GM19193 (cell line): ENCODE measurements around the gene KLHL2.

Experiments
- POLR2A ChIP-seq: IDR thresholded peaks from 4 replicates; pipeline ENCODE4 v1.6.1; 2011; ENCODE audit not compliant: insufficient read depth, insufficient read length; ENCODE audit errors: extremely low read depth

KLHL2 gene

DNA sequence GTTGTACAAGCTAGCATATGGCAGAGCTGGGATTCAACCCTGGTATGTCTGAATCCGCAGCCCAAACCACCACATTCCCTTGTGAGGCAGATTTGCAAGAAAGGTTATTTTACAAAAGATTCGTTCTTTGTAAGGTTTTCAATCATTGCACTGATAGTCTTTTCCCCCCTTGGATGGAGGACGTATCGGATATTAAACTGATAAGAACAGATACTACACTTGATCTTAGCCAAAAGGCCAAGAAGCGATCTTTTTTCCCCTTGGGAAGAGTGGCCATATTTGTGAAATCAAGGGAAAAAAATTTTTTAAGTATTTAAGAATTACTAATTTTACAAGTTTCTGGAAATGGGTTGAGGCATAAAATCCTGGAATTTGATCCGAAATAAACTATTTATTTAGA, 85.7 kb downstream of the KLHL2 start:
- no peak for TF ChIP-seq POLR2A

DNA sequence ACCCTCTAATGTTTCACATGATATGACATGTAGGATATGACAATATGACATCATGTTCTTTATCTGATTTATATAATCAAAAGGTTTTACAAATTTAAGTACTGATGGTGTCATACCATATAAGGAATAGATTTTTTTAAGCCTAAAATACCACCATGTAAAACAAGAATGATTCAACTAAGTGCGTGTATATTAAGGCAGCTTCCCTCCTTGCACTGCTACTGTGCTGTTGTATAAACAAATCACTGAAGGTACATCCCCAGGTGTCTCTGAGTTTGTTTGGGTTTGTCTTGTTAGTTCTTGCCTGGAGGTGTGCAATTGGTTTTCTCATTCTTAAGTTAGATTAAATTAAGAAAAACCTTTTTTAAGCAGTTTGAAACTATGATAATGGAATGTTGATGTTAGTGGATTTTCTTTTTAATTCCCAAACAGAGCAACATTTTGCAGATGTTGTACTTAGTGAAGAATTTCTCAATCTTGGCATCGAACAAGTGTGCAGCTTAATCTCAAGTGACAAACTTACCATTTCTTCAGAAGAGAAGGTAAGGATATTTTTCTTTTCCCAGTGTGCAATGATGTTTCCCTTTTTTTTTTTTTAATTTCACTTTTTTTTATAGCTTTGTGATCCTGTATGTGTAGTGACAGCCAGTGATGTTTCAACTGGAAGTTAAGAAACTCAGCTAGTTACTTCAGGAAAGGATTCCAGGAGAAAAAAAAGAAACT, 86.7 kb downstream of the KLHL2 start:
- no peak for TF ChIP-seq POLR2A

DNA sequence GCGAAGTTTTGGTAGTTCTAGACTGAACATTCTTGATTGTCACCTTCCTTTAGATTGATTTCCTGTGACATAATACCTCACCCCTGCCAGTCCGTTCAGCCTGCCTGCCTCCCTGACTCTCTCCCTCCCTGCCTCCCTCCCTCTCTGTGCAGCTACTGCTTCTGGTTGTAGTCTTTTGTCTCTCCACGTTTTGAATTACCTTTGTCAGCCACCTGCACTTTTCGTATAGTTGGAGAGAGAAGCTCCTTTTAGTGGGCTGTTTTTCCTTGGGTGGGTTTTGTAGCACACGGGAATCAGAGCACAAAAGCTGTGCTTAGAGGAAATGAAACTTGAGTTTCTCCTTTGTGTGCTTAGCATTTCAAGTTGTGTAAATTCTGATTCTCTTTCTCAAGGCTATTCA, 87.5 kb downstream of the KLHL2 start:
- no peak for TF ChIP-seq POLR2A

DNA sequence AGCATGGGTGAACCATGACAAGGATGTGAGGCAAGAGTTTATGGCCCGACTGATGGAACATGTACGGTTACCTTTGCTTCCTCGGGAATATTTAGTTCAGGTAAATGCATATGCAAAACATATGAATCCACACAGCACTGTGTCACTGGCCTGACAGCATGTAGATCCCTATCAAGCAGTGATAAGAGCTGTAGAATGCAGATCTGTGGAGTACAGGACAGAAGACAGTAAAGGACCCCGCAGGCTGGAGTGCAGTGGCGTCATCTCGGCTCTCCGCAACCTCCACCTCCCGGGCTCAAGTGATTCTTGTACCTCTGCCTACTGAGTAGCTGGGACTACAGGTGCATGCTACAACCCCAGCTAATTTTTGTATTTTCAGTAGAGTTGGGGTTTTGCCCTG, 90.3 kb downstream of the KLHL2 start:
- no peak for TF ChIP-seq POLR2A

DNA sequence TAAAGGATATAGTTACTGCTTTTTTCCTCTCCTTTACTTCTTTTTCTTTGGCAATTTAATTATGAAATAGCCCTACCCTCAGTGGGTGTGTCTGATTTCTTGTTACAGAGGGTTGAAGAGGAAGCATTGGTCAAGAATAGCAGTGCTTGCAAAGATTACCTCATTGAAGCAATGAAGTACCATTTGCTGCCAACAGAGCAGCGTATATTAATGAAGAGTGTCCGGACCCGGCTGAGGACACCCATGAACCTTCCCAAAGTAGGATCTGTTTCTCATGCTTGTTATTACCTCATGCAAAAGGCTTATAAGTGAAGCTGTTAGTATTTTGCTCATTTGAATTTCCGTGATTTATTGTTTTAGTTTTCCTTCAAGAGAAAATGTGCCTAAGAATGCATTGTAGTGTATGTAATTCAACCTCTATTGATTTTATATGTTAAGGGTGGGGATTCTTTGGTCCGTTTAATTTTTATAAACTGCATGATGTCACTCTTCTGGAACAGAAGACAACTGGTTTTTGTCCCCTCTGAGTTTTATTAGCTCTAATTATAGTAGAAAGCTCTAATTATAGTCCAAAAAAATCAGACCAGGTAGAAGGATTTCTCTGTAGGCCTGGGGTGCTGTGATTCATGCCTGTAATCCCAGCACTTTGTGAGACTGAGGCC, 92.2 kb downstream of the KLHL2 start:
- TF ChIP-seq POLR2A = no peak

DNA sequence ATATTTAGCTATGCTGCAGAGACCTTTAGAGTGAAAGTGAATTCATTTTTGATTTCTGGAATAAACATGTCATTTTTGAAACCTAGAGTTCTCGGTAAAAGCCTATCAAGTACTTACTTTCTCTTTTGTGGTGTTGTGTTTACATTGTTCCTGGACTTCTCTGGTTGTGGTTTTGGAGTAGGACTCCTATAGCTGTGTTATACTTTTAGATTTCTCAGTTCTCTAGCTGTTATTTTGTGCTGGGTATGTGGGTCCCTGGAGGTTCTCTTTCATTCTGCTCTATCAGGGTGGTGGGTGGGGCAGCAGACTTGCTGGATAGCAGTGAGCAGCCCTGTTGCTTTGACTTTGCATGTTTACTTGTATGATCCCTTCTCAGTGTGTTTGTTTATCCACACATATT, 94.5 kb downstream of the KLHL2 start:
- no peak for TF ChIP-seq POLR2A

DNA sequence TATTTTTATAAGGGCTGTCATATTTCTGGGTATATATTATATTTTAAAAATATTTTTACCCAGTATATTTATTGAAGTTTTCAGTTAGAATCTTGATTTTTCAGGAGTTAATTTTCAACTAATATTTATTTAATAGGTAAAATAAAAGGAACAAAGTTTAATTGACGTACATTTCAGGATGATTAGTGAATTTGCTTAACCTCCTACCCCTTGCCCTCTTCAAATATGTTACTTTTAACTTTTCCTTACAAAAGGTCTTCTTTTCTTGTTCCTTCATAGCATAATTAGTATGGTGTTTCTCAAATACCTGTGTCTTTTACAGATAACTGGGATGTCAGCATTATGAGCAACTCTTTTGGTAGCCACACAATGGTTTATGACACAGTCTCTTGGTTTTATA, 95.3 kb downstream of the KLHL2 start:
- TF ChIP-seq POLR2A = no peak

DNA sequence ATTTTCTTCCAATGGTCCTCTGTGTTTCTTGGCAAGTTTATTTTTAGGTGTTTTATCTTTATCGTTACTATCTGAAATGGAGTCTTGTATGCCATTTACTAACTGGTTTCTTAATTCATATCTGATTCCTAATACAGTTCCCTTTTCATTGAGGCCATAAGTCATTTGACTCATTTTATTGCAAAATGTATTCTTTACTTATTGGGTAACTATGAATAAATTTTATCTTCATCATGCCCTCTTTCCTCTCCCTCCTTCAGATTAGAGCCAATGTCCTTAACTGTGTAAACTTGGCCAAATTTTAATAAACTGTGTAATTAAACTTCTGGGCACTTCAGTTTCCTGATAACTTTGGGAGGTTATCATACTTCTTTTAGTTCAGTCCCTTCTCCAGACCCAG, 100.8 kb downstream of the KLHL2 start:
- no peak for TF ChIP-seq POLR2A

DNA sequence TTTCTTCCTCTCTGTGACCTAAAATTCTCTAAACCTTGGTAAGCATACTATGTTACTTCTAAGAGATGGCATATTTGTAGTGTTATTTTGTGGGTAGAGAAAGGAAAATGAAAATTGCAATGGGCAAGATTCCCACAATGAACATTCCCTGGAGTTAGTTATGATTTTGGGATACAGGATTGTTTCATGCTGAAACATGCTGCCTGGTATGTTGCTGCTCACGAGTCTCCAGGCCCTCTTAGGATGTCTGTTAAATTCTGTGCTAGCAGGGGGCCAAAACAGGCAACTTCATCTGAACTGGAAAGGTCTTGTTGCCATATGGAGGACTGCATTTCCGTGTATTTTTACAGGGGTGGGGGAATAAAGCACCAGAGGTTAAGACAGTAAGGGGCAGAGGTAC, 101.2 kb downstream of the KLHL2 start:
- no peak for TF ChIP-seq POLR2A

DNA sequence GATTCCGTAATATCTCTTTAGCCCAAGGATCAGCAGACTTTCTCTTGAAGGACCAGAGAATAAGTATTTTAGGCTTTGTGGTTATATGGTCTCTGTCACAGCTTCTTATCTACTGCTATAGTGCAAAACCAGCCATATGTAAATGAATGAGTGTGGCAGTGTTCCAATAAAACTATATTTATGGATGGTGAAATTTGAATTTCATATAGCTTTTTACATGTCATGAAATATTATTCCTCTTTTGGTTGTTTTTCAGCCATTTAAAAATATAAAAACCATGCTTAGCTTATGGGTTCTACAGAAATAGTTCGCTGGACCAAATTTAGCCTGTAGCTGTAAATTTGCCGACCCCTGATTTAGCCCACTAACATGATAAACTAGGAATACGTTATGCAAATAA, 102.1 kb downstream of the KLHL2 start:
- TF ChIP-seq POLR2A = no peak

DNA sequence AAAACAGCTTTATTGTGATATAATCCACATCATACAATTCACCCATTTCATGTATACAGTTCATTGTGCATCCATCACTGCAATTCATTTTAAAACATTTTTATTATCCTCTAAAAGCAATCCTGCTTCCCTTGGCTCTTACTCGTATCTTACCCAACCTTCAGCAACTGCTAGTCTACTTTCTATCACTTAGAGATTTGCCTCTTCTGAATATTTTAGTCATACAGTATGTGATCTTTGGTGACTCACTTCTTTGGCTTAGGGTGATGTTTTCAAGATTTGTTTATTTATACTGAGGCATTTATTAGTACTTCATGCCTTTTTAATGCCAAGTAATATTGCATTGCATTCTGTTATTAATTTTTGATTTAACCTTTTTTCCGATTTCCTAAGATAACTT, 105.1 kb downstream of the KLHL2 start:
- no peak for TF ChIP-seq POLR2A

DNA sequence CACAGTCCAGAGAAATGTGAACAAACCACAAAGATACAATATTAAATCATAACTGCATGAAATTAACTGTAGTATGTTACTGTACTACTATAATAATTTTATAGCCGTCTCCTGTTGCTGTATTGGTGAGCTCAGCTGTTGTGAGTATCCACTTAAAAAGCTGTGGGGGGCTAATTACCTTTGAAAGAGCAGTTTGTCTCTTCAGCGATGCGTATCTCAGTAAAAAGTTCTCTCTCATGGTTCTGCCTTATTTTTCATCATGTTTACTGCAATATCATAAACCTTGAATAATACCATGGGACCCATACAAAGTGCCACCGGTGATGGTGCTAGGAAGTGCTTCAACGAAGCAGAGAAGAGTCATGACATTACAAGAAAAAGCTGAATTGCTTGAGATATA, 111.7 kb downstream of the KLHL2 start:
- TF ChIP-seq POLR2A = no peak

DNA sequence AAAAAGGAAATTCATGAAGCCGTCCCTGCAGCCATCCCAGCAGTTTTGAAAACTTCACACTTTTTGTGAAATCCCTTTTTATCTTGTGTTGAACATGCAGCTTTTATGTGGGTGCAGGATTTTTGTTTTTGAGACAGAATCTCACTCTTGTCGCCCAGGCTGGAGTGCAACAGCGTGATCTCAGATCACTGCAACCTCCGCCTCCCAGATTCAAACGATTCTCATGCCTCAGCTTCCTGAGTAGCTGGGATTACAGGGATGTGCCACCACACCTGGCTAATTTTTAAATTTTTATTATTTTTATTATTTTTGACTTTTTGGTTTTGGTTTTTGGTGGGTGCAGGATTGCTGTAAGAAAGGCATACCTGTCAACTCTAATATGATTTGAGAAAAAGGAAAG, 112.1 kb downstream of the KLHL2 start:
- no peak for TF ChIP-seq POLR2A

DNA sequence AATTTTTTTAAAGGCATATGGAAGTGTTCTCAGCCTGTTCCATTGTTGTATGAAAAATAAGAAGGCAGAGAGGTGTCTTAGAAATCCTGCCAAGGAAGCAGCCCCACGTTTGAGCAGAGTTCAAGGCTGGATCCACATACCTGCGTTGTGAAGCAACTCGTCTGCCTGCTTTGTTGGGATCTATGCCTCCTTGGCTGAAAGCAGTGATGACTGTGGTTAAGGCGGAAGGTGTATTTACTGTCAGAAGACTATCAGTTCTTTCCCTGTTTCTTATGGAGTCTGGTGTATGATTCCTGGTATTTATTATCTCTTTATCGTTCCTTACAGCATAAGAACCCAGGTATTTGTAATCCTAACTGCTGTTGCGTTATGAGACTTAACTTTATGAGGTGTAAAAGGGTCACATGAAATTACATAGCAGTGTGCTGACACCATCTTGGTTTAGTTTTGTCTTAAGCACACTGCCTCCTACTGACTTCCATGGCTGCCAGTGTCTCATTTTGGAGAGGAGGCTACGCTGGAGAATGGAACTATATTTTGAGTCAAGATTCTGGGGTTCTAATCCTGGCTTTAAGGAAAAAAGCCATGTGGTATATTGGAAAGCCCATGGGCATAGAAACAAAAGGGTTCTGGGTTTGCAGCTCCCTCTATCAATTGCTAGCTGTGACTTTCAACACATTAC, 117.0 kb downstream of the KLHL2 start:
- no peak for TF ChIP-seq POLR2A

DNA sequence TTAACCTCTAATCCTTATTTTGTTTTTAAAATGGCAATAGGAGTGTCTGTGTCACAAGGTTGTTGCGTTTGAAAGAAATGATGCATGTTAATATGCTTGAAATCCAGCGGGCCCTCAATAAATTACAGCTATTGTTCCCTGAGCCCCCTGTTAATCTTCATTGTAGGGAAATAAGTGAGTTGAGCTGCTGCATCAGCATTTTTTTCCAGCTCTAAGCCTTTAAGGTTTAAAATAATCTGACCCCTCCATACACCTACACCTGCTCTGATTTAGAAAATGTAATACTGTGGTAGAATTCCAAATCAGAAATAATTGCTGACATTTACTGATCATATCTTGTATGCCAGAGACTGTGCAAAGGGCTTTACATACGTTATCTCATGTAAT, 117.5 kb downstream of the KLHL2 start:
- no peak for TF ChIP-seq POLR2A
